ENCODE data around the gene TRAF1.
A peak's percentile ranks its signal among the peaks of the same experiment; 100 is the strongest.

TRAF1 gene

GRCh38 chr9:120865176-120865575 is 61.4 kb downstream of the TRAF1 start:
- ChIA-PET CTCF (no interaction called here), POLR2A (ENCODE audit: low non-redundant PET) (interaction anchor here (0.6 kb wide), 1 partner anchor 674 kb away, joined by 3 read pairs; no protein-coding TSS in a partner anchor)
- no peak for DNase-seq (ENCODE audit: low spot score)
- peak overlapping the region; percentile 27 for H3K27ac ChIP-seq
- TF ChIP-seq CTCF (conservative IDR thresholded peaks at IDR 0.05; ENCODE audit: low read depth) = no peak

- H3K27ac ChIP-seq = peak overlapping the region; percentile 27; the same call in 1 of the 2 replicates
- CTCF ChIA-PET = no interaction called here
- TF ChIP-seq CTCF (conservative IDR thresholded peaks at IDR 0.05; ENCODE audit: low read depth) = no peak
- POLR2A ChIA-PET (ENCODE audit: low non-redundant PET) = no interaction called here
- DNase-seq (ENCODE audit: low spot score) = no peak
These were observed 61.9 kb downstream of the TRAF1 start for GRCh38 chr9:120864719-120865118.

DNA sequence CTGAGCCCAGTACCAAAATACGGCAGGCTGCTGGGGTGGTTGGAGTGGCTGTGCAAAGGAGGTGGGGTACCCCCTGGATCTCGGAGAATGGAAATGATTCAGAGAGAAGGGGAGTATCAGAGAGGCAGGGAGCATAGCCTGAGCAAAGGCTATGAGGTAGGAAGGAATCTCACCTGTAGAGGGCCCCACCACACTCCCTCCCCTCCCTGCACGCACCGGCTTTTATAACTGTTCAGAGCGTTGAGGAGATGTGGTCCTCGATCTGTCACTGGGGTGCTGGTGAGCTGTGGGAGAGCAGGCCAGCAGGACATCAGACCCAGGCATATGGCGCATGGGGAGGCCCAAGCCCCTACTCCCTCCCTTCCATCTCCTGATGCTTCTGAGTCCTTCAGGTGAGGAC is 62.8 kb downstream of the TRAF1 start:
- POLR2A ChIA-PET (ENCODE audit: low non-redundant PET) = no interaction called here
- CTCF ChIA-PET = interaction anchor here (0.5 kb wide), 1 partner anchor 359 kb away, joined by 4 read pairs; no protein-coding TSS in a partner anchor
- no peak for TF ChIP-seq CTCF (conservative IDR thresholded peaks at IDR 0.05; ENCODE audit: low read depth)

DNA sequence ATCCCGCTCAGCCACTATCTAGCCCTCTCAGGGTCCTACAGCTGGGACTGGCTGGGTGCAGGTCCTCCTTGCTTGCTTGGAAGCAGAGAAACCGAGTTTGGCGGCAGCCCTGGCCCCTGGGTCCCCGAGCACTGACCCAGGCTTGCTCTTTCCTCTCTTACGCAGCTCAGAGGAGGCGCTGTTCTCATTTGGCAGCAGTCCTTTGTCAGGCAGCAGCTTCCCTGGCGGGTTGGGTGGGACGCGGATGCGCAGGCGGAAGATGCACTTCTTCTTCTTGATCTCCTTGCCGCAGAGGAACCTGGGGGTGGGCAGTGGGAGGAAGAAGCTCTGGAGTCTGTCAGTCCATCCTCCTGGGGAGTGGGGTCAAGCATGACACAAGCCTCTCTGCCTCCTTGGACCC is 64.1 kb downstream of the TRAF1 start:
- peak overlapping the region; percentile 4 for H3K27ac ChIP-seq
- DNase-seq (ENCODE audit: low spot score) = no peak
- ChIA-PET CTCF (no interaction called here), POLR2A (ENCODE audit: low non-redundant PET) (no interaction called here)
- no peak for TF ChIP-seq CTCF (conservative IDR thresholded peaks at IDR 0.05; ENCODE audit: low read depth)

More for the DNA sequence above, 62.8 kb downstream of the TRAF1 start:
- no peak for DNase-seq (ENCODE audit: low spot score)
- H3K27ac ChIP-seq = 0 out of 2 replicates have a peak overlapping the region, but pooled peaks have one; percentile 2

DNA sequence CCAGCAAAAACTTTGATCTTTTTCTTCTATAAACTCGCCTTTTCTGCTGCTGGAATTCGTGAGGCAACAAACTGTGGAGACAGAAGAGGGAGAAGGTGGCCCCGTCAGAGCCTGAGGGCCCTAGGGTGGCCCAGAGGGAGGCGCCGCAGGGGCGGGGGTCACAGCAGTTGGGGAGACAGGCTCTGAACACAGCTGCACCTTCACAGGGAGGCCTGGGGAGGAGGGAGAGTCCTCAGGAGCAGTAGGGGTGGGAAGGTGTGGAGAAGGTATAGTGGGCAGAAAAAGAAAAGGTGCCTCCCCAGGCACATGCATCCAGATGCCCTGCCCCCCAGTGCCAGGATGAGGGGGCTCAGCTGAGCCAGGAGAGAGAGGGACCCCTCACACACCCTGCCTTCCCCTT is 64.7 kb downstream of the TRAF1 start:
- no peak for DNase-seq (ENCODE audit: low spot score)
- no peak for TF ChIP-seq CTCF (conservative IDR thresholded peaks at IDR 0.05; ENCODE audit: low read depth)
- H3K27ac ChIP-seq = peak overlapping the region; percentile 4
- POLR2A ChIA-PET (ENCODE audit: low non-redundant PET) = no interaction called here
- CTCF ChIA-PET = no interaction called here

- peak overlapping the region; percentile 10; the same call in 1 of the 2 replicates for H3K27ac ChIP-seq
- no peak for DNase-seq (ENCODE audit: low spot score)
- no peak for TF ChIP-seq CTCF (conservative IDR thresholded peaks at IDR 0.05; ENCODE audit: low read depth)
- POLR2A ChIA-PET (ENCODE audit: low non-redundant PET) = no interaction called here
- CTCF ChIA-PET = no interaction called here
These were observed 66.5 kb downstream of the TRAF1 start for GRCh38 chr9:120860083-120860482.
